ENCODE data around the gene RBMS3. TPM values are rescaled to one million over a fixed set of nuclear protein-coding genes. Genes with fewer than 3 reads are reported as not detected.

The RBMS3 gene
- total and polyA plus RNA-seq, 2 donors, result 12.8 to 19.9 TPM

GRCh38 chr3:29695201-29695600, 414.3 kb downstream of the RBMS3 start:
- H3K27ac ChIP-seq (ENCODE audit: low read depth in 1 of 2, low read length in 1 of 2), result no peak overlapping the region
- H3K9me3 ChIP-seq (ENCODE audit: control insufficient read depth in 2 of 2, insufficient read depth in 1 of 2, low read length in 1 of 2), result no peaks in the 10 kb centered on the region
- H3K4me1 ChIP-seq (ENCODE audit: control insufficient read depth in 2 of 2, insufficient read depth in 2 of 2, low read length in 2 of 2), result no peaks in the 10 kb centered on the region
- H3K36me3 ChIP-seq (ENCODE audit: control insufficient read depth in 2 of 2, insufficient read depth in 2 of 2, low read length in 1 of 2), result no peaks in the 10 kb centered on the region
- WGBS, result 98% methylated on average over 1 of the region's 1 CpG
- H3K27me3 ChIP-seq (ENCODE audit: control insufficient read depth in 2 of 2, insufficient read depth in 1 of 2, low read length in 1 of 2), result no peaks in the 10 kb centered on the region
- no peak for DNase-seq (ENCODE audit: low read depth in 6 of 9, low spot score in 9 of 9)
- H3K4me3 ChIP-seq (ENCODE audit: low read length in 2 of 2), result no peak overlapping the region

DNA sequence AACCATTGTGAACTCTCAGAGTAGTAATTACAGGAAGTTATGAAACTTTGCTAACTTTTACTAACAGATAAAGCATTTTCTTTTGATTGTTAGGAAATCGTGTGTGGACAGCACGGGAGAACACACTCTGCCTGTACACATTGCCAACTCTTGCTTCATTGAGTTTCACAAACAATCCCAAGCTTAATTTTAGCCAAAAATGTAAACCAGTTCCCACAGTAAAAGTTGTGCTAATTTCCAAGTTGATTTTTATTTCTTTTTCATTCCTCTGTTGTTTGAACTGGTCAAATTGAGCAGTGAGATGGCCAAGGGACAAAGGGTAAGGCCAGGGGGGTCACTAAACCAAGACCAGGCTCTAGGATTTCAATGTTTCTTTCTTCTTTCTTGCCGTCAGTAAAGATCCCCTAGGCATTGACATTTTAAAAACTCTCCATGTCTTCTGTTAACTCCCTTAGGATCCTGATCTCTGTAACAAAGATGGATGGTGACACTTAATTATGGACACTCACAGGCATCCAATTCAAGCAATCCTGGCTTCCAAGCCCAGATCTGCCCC, 414.9 kb downstream of the RBMS3 start:
- Histone ChIP-seq H3K36me3 (ENCODE audit: control insufficient read depth in 2 of 2, insufficient read depth in 2 of 2, low read length in 1 of 2) (no peaks in the 10 kb centered on the region), H3K27ac (ENCODE audit: low read depth in 1 of 2, low read length in 1 of 2) (peak overlapping the region in 1 of 2 donors; percentile 18), H3K4me1 (ENCODE audit: control insufficient read depth in 2 of 2, insufficient read depth in 2 of 2, low read length in 2 of 2) (no peaks in the 10 kb centered on the region), H3K4me3 (ENCODE audit: low read length in 2 of 2) (no peak overlapping the region), H3K9me3 (ENCODE audit: control insufficient read depth in 2 of 2, insufficient read depth in 1 of 2, low read length in 1 of 2) (no peaks in the 10 kb centered on the region), H3K27me3 (ENCODE audit: control insufficient read depth in 2 of 2, insufficient read depth in 1 of 2, low read length in 1 of 2) (no peaks in the 10 kb centered on the region)
- 75% methylated on average over 3 of the region's 3 CpGs for WGBS
- DNase-seq (ENCODE audit: low read depth in 6 of 9, low spot score in 9 of 9), result no peak

- WGBS, result 94% methylated on average over 2 of the region's 2 CpGs
- Histone ChIP-seq H3K27me3 (ENCODE audit: control insufficient read depth in 2 of 2, insufficient read depth in 1 of 2, low read length in 1 of 2) (no peaks in the 10 kb centered on the region), H3K4me3 (ENCODE audit: low read length in 2 of 2) (no peak overlapping the region), H3K36me3 (ENCODE audit: control insufficient read depth in 2 of 2, insufficient read depth in 2 of 2, low read length in 1 of 2) (no peaks in the 10 kb centered on the region), H3K9me3 (ENCODE audit: control insufficient read depth in 2 of 2, insufficient read depth in 1 of 2, low read length in 1 of 2) (peaks cover 0 to 2% of the 10 kb centered on the region in 2 donors), H3K27ac (ENCODE audit: low read depth in 1 of 2, low read length in 1 of 2) (no peak overlapping the region), H3K4me1 (ENCODE audit: control insufficient read depth in 2 of 2, insufficient read depth in 2 of 2, low read length in 2 of 2) (no peaks in the 10 kb centered on the region)
- no peak for DNase-seq (ENCODE audit: low read depth in 6 of 9, low spot score in 9 of 9)
Measured at GRCh38 chr3:29696311-29696710, 415.4 kb downstream of the RBMS3 start.

- Histone ChIP-seq H3K36me3 (ENCODE audit: control insufficient read depth in 2 of 2, insufficient read depth in 2 of 2, low read length in 1 of 2) (no peaks in the 10 kb centered on the region), H3K4me1 (ENCODE audit: control insufficient read depth in 2 of 2, insufficient read depth in 2 of 2, low read length in 2 of 2) (no peaks in the 10 kb centered on the region), H3K27ac (ENCODE audit: low read depth in 1 of 2, low read length in 1 of 2) (no peak overlapping the region), H3K9me3 (ENCODE audit: control insufficient read depth in 2 of 2, insufficient read depth in 1 of 2, low read length in 1 of 2) (peaks cover 0 to 7% of the 10 kb centered on the region in 2 donors), H3K4me3 (ENCODE audit: low read length in 2 of 2) (no peak overlapping the region), H3K27me3 (ENCODE audit: control insufficient read depth in 2 of 2, insufficient read depth in 1 of 2, low read length in 1 of 2) (no peaks in the 10 kb centered on the region)
- WGBS, result 93% methylated on average over 2 of the region's 2 CpGs
- DNase-seq (ENCODE audit: low read depth in 6 of 9, low spot score in 9 of 9), result no peak
Measured at GRCh38 chr3:29697989-29698388, 417.1 kb downstream of the RBMS3 start.

DNA sequence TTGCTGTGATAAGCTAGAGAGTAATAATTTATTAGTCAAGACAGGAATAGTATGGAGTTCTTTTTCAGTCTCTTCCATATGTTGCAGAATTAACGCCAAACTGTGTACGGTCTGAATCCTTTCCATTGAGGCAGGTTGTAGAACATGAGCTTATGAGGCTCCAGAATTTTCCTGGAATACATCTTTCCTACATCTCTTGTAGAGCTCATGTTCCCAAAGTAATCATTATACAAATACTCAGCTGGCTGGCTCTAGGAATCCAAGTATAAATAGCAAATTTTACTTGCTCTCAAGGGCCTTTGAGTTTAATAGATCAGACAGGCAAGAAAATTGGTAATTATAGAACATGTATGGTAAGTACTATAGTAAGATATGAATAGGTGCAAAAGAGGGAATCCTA, 419.4 kb downstream of the RBMS3 start:
- WGBS, result 96% methylated on average over 2 of the region's 2 CpGs
- Histone ChIP-seq H3K4me3 (ENCODE audit: low read length in 2 of 2) (no peak overlapping the region), H3K27me3 (ENCODE audit: control insufficient read depth in 2 of 2, insufficient read depth in 1 of 2, low read length in 1 of 2) (no peaks in the 10 kb centered on the region), H3K4me1 (ENCODE audit: control insufficient read depth in 2 of 2, insufficient read depth in 2 of 2, low read length in 2 of 2) (no peaks in the 10 kb centered on the region), H3K36me3 (ENCODE audit: control insufficient read depth in 2 of 2, insufficient read depth in 2 of 2, low read length in 1 of 2) (no peaks in the 10 kb centered on the region), H3K9me3 (ENCODE audit: control insufficient read depth in 2 of 2, insufficient read depth in 1 of 2, low read length in 1 of 2) (peaks cover 0 to 10% of the 10 kb centered on the region in 2 donors), H3K27ac (ENCODE audit: low read depth in 1 of 2, low read length in 1 of 2) (no peak overlapping the region)
- no peak for DNase-seq (ENCODE audit: low read depth in 6 of 9, low spot score in 9 of 9)

DNA sequence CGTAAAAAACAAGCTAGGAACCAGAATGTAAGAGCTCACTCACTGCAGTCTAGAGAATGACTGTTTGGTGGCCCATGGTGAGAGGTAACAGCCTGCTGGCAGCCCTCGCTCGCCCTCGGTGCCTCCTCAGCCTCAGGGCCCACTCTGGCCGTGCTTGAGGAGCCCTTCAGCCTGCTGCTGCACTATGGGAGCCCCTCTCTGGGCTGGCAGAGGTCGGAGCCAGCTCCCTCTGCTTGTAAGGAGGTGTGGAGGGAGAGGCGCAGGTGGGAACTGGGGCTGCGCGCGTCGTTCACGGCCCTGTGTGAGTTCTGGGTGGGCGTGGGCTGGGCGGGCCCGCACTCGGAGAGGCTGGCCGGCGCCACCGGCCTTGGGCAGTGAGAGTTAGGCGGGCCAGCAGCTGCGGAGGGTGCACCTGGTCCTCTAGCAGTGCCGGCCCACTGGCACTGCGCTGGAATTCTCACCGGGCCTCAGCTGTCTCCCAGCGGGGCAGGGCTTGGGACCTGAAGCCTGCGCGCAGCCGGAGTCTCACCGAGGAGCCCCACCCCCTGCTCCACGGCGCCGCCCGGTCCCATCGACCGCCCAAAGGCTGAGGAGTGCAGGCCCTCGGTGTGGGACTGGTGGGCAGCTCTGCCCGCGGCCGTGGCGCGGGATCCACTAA, 420.6 kb downstream of the RBMS3 start:
- Histone ChIP-seq H3K27me3 (ENCODE audit: control insufficient read depth in 2 of 2, insufficient read depth in 1 of 2, low read length in 1 of 2) (no peaks in the 10 kb centered on the region), H3K4me1 (ENCODE audit: control insufficient read depth in 2 of 2, insufficient read depth in 2 of 2, low read length in 2 of 2) (no peaks in the 10 kb centered on the region), H3K36me3 (ENCODE audit: control insufficient read depth in 2 of 2, insufficient read depth in 2 of 2, low read length in 1 of 2) (no peaks in the 10 kb centered on the region), H3K9me3 (ENCODE audit: control insufficient read depth in 2 of 2, insufficient read depth in 1 of 2, low read length in 1 of 2) (peaks cover 0 to 10% of the 10 kb centered on the region in 2 donors), H3K27ac (ENCODE audit: low read depth in 1 of 2, low read length in 1 of 2) (no peak overlapping the region), H3K4me3 (ENCODE audit: low read length in 2 of 2) (no peak overlapping the region)
- no peak for DNase-seq (ENCODE audit: low read depth in 6 of 9, low spot score in 9 of 9)
- WGBS, result 91% methylated on average over 41 of the region's 41 CpGs

DNA sequence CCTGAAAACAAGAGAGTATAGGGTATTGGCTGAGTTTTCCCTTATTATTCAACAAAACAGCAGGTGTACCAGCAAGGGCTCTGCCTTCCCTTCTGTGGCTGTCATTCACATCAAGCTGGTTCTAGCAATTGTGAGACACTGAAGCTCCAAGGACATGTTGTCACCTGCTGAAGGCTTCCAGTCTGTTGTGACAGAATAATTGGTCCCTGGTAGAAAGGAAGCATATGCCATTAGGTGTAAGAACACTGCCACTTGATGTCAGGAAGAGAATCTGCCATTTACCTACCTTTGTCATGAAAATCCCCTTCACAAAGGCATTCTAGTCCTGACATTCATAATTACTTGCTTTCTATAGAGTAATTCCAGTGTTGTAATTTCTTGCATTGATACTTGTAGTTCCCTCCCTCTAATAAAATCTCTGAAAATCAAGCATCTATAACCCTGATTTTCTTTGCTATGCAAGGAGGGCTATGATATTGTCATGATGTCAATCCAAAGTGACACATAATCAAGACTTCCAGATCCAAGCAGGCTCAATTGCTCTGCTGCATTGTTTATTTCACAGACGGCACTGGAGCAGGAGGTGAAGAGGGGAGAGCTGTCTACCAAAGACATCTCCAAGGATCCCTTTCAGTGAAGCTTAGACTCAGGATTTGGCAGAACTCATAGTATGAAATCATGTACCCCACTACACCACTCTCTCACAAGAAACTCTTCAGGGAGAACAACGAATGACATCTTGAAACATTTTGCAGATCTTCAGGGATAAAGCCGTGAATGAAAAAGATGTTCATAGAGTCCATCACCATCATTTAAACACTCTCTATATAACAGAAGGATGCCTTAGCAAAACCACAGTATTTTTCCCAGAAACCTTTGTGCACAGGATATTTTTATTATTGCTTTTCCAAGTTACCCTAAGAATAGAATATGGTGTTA, 425.3 kb downstream of the RBMS3 start:
- DNase-seq (ENCODE audit: low read depth in 6 of 9, low spot score in 9 of 9), result peak in 2 of 9 donors; percentile 17 to 45
- 97% methylated on average over 3 of the region's 3 CpGs for WGBS
- Histone ChIP-seq H3K27ac (ENCODE audit: low read depth in 1 of 2, low read length in 1 of 2) (no peak overlapping the region), H3K27me3 (ENCODE audit: control insufficient read depth in 2 of 2, insufficient read depth in 1 of 2, low read length in 1 of 2) (no peaks in the 10 kb centered on the region), H3K4me1 (ENCODE audit: control insufficient read depth in 2 of 2, insufficient read depth in 2 of 2, low read length in 2 of 2) (no peaks in the 10 kb centered on the region), H3K9me3 (ENCODE audit: control insufficient read depth in 2 of 2, insufficient read depth in 1 of 2, low read length in 1 of 2) (peaks cover 0 to 9% of the 10 kb centered on the region in 2 donors), H3K36me3 (ENCODE audit: control insufficient read depth in 2 of 2, insufficient read depth in 2 of 2, low read length in 1 of 2) (no peaks in the 10 kb centered on the region), H3K4me3 (ENCODE audit: low read length in 2 of 2) (no peak overlapping the region)

DNA sequence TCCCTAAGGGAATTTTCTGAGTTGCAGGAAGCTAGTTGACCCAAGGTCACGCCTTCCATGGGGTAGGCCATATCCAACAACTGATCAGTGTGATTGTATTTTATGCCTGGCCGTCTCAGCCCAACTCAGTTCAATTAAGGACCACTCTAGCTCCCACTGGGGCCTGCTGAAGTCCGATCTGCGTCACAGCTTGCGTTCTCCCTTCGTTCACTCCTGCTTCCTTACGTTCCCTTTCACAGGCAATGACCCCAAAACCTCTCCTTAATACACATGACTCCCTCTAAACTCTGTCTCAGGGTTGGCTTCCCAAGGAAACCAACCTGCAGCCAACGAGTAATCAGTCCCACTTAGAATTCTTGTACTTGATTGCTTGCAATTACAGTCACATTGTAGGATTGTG, 428.0 kb downstream of the RBMS3 start:
- no peaks in the 10 kb centered on the region for H3K36me3 ChIP-seq (ENCODE audit: control insufficient read depth in 2 of 2, insufficient read depth in 2 of 2, low read length in 1 of 2)
- H3K4me3 ChIP-seq (ENCODE audit: low read length in 2 of 2), result no peak overlapping the region
- no peak overlapping the region for H3K27ac ChIP-seq (ENCODE audit: low read depth in 1 of 2, low read length in 1 of 2)
- H3K4me1 ChIP-seq (ENCODE audit: control insufficient read depth in 2 of 2, insufficient read depth in 2 of 2, low read length in 2 of 2), result no peaks in the 10 kb centered on the region
- no peak for DNase-seq (ENCODE audit: low read depth in 6 of 9, low spot score in 9 of 9)
- H3K27me3 ChIP-seq (ENCODE audit: control insufficient read depth in 2 of 2, insufficient read depth in 1 of 2, low read length in 1 of 2), result no peaks in the 10 kb centered on the region
- no peaks in the 10 kb centered on the region for H3K9me3 ChIP-seq (ENCODE audit: control insufficient read depth in 2 of 2, insufficient read depth in 1 of 2, low read length in 1 of 2)
- 90% methylated on average over 8 of the region's 8 CpGs for WGBS

- no peak overlapping the region for H3K27ac ChIP-seq (ENCODE audit: low read depth in 1 of 2, low read length in 1 of 2)
- WGBS, result 86% methylated on average over 3 of the region's 3 CpGs
- H3K36me3 ChIP-seq (ENCODE audit: control insufficient read depth in 2 of 2, insufficient read depth in 2 of 2, low read length in 1 of 2), result no peaks in the 10 kb centered on the region
- no peak for DNase-seq (ENCODE audit: low read depth in 6 of 9, low spot score in 9 of 9)
- H3K27me3 ChIP-seq (ENCODE audit: control insufficient read depth in 2 of 2, insufficient read depth in 1 of 2, low read length in 1 of 2), result no peaks in the 10 kb centered on the region
- H3K4me1 ChIP-seq (ENCODE audit: control insufficient read depth in 2 of 2, insufficient read depth in 2 of 2, low read length in 2 of 2), result no peaks in the 10 kb centered on the region
- H3K4me3 ChIP-seq (ENCODE audit: low read length in 2 of 2), result no peak overlapping the region
- no peaks in the 10 kb centered on the region for H3K9me3 ChIP-seq (ENCODE audit: control insufficient read depth in 2 of 2, insufficient read depth in 1 of 2, low read length in 1 of 2)
Measured at GRCh38 chr3:29711255-29711771, 430.4 kb downstream of the RBMS3 start.
